ENCODE measurements around the gene TMEM163. TPM values are rescaled to one million over a fixed set of nuclear protein-coding genes. Genes with fewer than 3 reads are reported as not detected.

TMEM163 gene
- total RNA-seq, 1 experiment from 2014 or later = 0.94 TPM

GRCh38 chr2:134429886-134430285 lies 288.9 kb downstream of the TMEM163 start:
- POLR2A ChIA-PET = no interaction called here

GRCh38 chr2:134426721-134427120 lies 292.1 kb downstream of the TMEM163 start:
- H3K27ac Mint-ChIP-seq = no peak overlapping the region
- no peak overlapping the region for H3K4me3 Mint-ChIP-seq
- POLR2A ChIA-PET = no interaction called here
- DNase-seq (ENCODE audit: low spot score) (no peak), ATAC-seq (no peak)
- peaks cover 6% of the 10 kb centered on the region for H3K36me3 Mint-ChIP-seq
- peaks cover 10% of the 10 kb centered on the region for H3K4me1 Mint-ChIP-seq
- CTCF ChIA-PET = interaction anchor here (0.8 to 1.0 kb wide), 2 partner anchors 14 to 24 kb away, joined by 3 to 5 read pairs; no protein-coding TSS in a partner anchor
- peaks cover 31% of the 10 kb centered on the region for H3K27me3 Mint-ChIP-seq (ENCODE audit: low read depth)
- H3K9me3 Mint-ChIP-seq = no peaks in the 10 kb centered on the region
- no peak for TF ChIP-seq ATF6 (CRISPR knock-in tag; IDR thresholded peaks at IDR 0.05)
- no peak for TF ChIP-seq MXD4 (CRISPR knock-in tag; IDR thresholded peaks at IDR 0.05; ENCODE audit: borderline replicate concordance)
- no peak for TF ChIP-seq ZNF512 (CRISPR knock-in tag; IDR thresholded peaks at IDR 0.05; ENCODE audit: borderline replicate concordance)
- no peak for TF ChIP-seq TEAD4 (CRISPR knock-in tag; IDR thresholded peaks at IDR 0.05)
- TF ChIP-seq ZSCAN18 (CRISPR knock-in tag; IDR thresholded peaks at IDR 0.05) = no peak
- no peak for TF ChIP-seq E2F4 (CRISPR knock-in tag; IDR thresholded peaks at IDR 0.05; ENCODE audit: borderline replicate concordance, low read depth)
- no peak for TF ChIP-seq STAT6 (CRISPR knock-in tag; conservative IDR thresholded peaks at IDR 0.05; ENCODE audit: low read depth)
- TF ChIP-seq TEAD1 (CRISPR knock-in tag; IDR thresholded peaks at IDR 0.05) = no peak

More at GRCh38 chr2:134429886-134430285, 288.9 kb downstream of the TMEM163 start:
- Mint-ChIP-seq H3K4me1 (peaks cover 17% of the 10 kb centered on the region), H3K36me3 (peaks cover 6% of the 10 kb centered on the region), H3K27me3 (ENCODE audit: low read depth) (peaks cover 59% of the 10 kb centered on the region), H3K4me3 (no peak overlapping the region), H3K9me3 (no peaks in the 10 kb centered on the region), H3K27ac (no peak overlapping the region)
- TF ChIP-seq ZNF416 (CRISPR knock-in tag; IDR thresholded peaks at IDR 0.05) = no peak
- no peak for TF ChIP-seq IRF1 (CRISPR knock-in tag; IDR thresholded peaks at IDR 0.05)
- no peak for TF ChIP-seq GABPB1 (CRISPR knock-in tag; IDR thresholded peaks at IDR 0.05)
- no peak for TF ChIP-seq CBFB (CRISPR knock-in tag; IDR thresholded peaks at IDR 0.05; ENCODE audit: low read depth)
- TF ChIP-seq ATF1 (CRISPR knock-in tag; IDR thresholded peaks at IDR 0.05) = no peak
- TF ChIP-seq TCF7 (CRISPR knock-in tag; IDR thresholded peaks at IDR 0.05; ENCODE audit: low read depth) = no peak
- no peak for TF ChIP-seq PREB (CRISPR knock-in tag; IDR thresholded peaks at IDR 0.05; ENCODE audit: borderline replicate concordance)
- CTCF ChIA-PET = interaction anchor here (5.1 kb wide), 1 partner anchor 21 kb away, joined by 35 read pairs; no protein-coding TSS in a partner anchor
- DNase-seq (ENCODE audit: low spot score) = no peak
- ATAC-seq = no peak

All from WTC11 (cell line).